MM.1S (cell line): Measurements from ENCODE around the gene PPP1R13B.
"Not testable (repeated sequence)": the region's sequence is repeated elsewhere in the genome, so short reads cannot be mapped to it uniquely, and the experiment has no call there.

Experiments used
- DNase-seq: peaks from one replicate; pipeline ENCODE4 v3.0.0-alpha.2; 2015
- H2AFZ ChIP-seq: fragments of 300-600 bp; sonication (generic); 2 replicates; pipeline ENCODE4 v1.6.0; 2016; ENCODE audit warnings: antibody characterized with exemption, low read length
- H3F3A ChIP-seq: fragments of 300-600 bp; sonication (generic); 2 replicates; pipeline ENCODE4 v1.6.1; 2016; ENCODE audit warnings: mild to moderate bottlenecking, antibody characterized with exemption, low read length, moderate library complexity, mixed read lengths; ENCODE audit not compliant: insufficient read depth
- H3K27ac ChIP-seq: fragments of 300-600 bp; sonication (generic); 2 replicates; pipeline ENCODE4 v1.5.1; 2016; ENCODE audit warnings: mild to moderate bottlenecking, low read length
- H3K27me3 ChIP-seq: fragments of 300-600 bp; sonication (generic); replicated peaks from 2 replicates; pipeline ENCODE4 v1.6.0; 2016; ENCODE audit warnings: low read length; ENCODE audit not compliant: insufficient read depth
- H3K36me3 ChIP-seq: fragments of 300-600 bp; sonication (generic); replicated peaks from 2 replicates; pipeline ENCODE4 v1.6.1; 2016; ENCODE audit warnings: mild to moderate bottlenecking, low read length, mixed read lengths; ENCODE audit not compliant: insufficient read depth
- H3K4me1 ChIP-seq: fragments of 300-600 bp; sonication (generic); 2 replicates; pipeline ENCODE4 v1.6.1; 2016; ENCODE audit warnings: low read length, mixed read lengths
- H3K4me2 ChIP-seq: fragments of 300-600 bp; sonication (generic); 2 replicates; pipeline ENCODE4 v1.6.0; 2016; ENCODE audit warnings: low read depth, low read length
- H3K4me3 ChIP-seq: fragments of 300-600 bp; sonication (generic); 2 replicates; pipeline ENCODE4 v1.5.1; 2016; ENCODE audit warnings: low read length, mixed read lengths
- H3K79me2 ChIP-seq: fragments of 300-600 bp; sonication (generic); 2 replicates; pipeline ENCODE4 v1.6.1; 2016; ENCODE audit warnings: mixed run types, low read length, mixed read lengths
- H3K9ac ChIP-seq: fragments of 300-600 bp; sonication (generic); 2 replicates; pipeline ENCODE4 v1.6.1; 2016; ENCODE audit warnings: low read length, mixed read lengths
- H3K9me2 ChIP-seq: fragments of 300-600 bp; sonication (generic); replicated peaks from 2 replicates; pipeline ENCODE4 v1.6.1; 2016; ENCODE audit warnings: mild to moderate bottlenecking, low read length, mixed read lengths; ENCODE audit not compliant: insufficient read depth
- H3K9me3 ChIP-seq: fragments of 300-600 bp; sonication (generic); replicated peaks from 2 replicates; pipeline ENCODE4 v1.6.1; 2016; ENCODE audit warnings: mild to moderate bottlenecking, low read length, mixed read lengths; ENCODE audit not compliant: insufficient read depth
- H4K20me1 ChIP-seq: fragments of 300-600 bp; sonication (generic); 2 replicates; pipeline ENCODE4 v1.6.1; 2016; ENCODE audit warnings: mild to moderate bottlenecking, low read length, moderate library complexity, mixed read lengths; ENCODE audit not compliant: insufficient read depth
- CTCF ChIP-seq: fragments of 300-600 bp; sonication (generic); IDR thresholded peaks from 2 replicates; pipeline ENCODE4 v1.5.1; 2016; ENCODE audit warnings: antibody characterized with exemption, low read length, mixed read lengths
- EZH2 ChIP-seq: fragments of 300-600 bp; sonication (generic); optimal IDR thresholded peaks from 2 replicates; pipeline ENCODE3; 2017; ENCODE audit warnings: low read depth, mild to moderate bottlenecking, antibody characterized with exemption, low read length, mixed read lengths
- EZH2phosphoT487 ChIP-seq: fragments of 300-600 bp; sonication (generic); IDR thresholded peaks from 2 replicates; pipeline ENCODE4 v1.6.1; 2018; ENCODE audit warnings: antibody characterized with exemption, low read length

Gene PPP1R13B

GRCh38 chr14:103802356-103802755 lies 45.0 kb downstream of the PPP1R13B start:
- Histone ChIP-seq H3F3A (no peaks in the 10 kb centered on the region), H2AFZ (no peak overlapping the region), H3K9me3 (no peaks in the 10 kb centered on the region), H3K4me2 (no peak overlapping the region), H3K4me3 (no peak overlapping the region), H4K20me1 (no peaks in the 10 kb centered on the region), H3K27me3 (no peaks in the 10 kb centered on the region), H3K27ac (no peak overlapping the region), H3K79me2 (no peaks in the 10 kb centered on the region), H3K9me2 (no peaks in the 10 kb centered on the region), H3K4me1 (no peaks in the 10 kb centered on the region), H3K36me3 (no peaks in the 10 kb centered on the region), H3K9ac (no peak overlapping the region)
- DNase-seq = no peak
- TF ChIP-seq CTCF (no peak), EZH2 (no peak), EZH2phosphoT487 (no peak)

GRCh38 chr14:103801459-103801858 lies 45.9 kb downstream of the PPP1R13B start:
- Histone ChIP-seq H3K4me2 (no peak overlapping the region), H2AFZ (no peak overlapping the region), H3K27ac (no peak overlapping the region), H3K9me3 (no peaks in the 10 kb centered on the region), H3K36me3 (no peaks in the 10 kb centered on the region), H3K4me1 (no peaks in the 10 kb centered on the region), H3K27me3 (no peaks in the 10 kb centered on the region), H3K9ac (no peak overlapping the region), H3K9me2 (no peaks in the 10 kb centered on the region), H4K20me1 (no peaks in the 10 kb centered on the region), H3F3A (no peaks in the 10 kb centered on the region), H3K79me2 (no peaks in the 10 kb centered on the region), H3K4me3 (no peak overlapping the region)
- no peak for TF ChIP-seq EZH2phosphoT487
- no peak for TF ChIP-seq EZH2
- TF ChIP-seq CTCF = no peak
- DNase-seq = no peak

DNA sequence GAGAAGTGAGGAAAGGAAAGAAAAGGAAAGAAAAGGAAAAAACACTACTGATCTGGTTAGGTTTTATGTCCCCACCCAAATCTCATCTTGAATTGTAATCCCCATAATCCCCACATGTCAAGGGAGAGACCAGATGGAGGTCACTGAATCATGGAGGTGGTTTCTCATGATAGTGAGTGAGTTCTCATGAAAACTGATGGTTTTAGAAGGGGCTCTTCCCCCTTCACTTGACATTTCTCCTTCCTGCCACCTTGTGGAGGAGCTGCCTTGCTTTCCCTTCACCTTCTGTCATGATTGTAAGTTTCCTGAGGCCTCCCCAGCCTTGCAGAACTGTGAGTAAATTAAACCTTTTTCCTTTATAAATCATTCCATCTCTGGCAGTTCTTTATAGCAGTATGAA lies 54.2 kb downstream of the PPP1R13B start:
- DNase-seq, H2AFZ ChIP-seq, H3K4me1 ChIP-seq, H3K9me3 ChIP-seq, H3K9ac ChIP-seq, H3F3A ChIP-seq, H3K79me2 ChIP-seq, H3K27me3 ChIP-seq, H3K9me2 ChIP-seq, H3K36me3 ChIP-seq, H3K4me3 ChIP-seq, H3K27ac ChIP-seq, H3K4me2 ChIP-seq, H4K20me1 ChIP-seq: not testable (repeated sequence)

DNA sequence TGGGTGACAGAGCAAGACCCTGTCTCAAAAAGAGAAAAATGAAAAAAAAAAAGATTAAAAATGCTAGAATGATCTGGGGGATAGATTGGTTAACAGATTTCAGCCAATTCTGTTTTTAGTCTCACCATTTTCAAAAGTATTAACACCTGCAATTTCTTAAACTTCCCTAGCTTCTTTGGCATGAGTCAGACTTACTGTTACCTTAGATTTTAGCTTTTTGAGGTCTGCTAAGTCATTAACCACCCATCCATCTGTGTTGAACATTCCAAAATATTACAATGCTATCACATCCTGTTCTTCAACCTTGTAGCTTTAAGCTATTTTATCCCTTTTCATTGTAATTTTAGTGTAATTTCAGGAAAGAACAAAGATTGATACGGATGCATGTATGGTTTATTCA lies 59.3 kb downstream of the PPP1R13B start:
- Histone ChIP-seq H3K27me3 (no peaks in the 10 kb centered on the region), H3K9me2 (no peaks in the 10 kb centered on the region), H3K4me3 (no peak overlapping the region), H3K9me3 (no peaks in the 10 kb centered on the region), H3K4me2 (no peak overlapping the region), H3F3A (no peaks in the 10 kb centered on the region), H3K79me2 (no peaks in the 10 kb centered on the region), H2AFZ (no peak overlapping the region), H4K20me1 (no peaks in the 10 kb centered on the region), H3K9ac (no peak overlapping the region), H3K27ac (no peak overlapping the region), H3K36me3 (no peaks in the 10 kb centered on the region), H3K4me1 (no peaks in the 10 kb centered on the region)
- no peak for DNase-seq
- TF ChIP-seq EZH2 (no peak), EZH2phosphoT487 (no peak), CTCF (no peak)
